NB4 (cell line): ENCODE data around the gene IPO13.

Source experiments
- CTCF ChIP-seq: IDR thresholded peaks from one replicate; pipeline ENCODE4 v1.5.1; 2012; ENCODE audit warnings: low read depth, low read length
- MYC ChIP-seq: IDR thresholded peaks from 2 replicates; pipeline ENCODE4 v1.6.1; 2011; ENCODE audit warnings: low read depth, low read length

DNA sequence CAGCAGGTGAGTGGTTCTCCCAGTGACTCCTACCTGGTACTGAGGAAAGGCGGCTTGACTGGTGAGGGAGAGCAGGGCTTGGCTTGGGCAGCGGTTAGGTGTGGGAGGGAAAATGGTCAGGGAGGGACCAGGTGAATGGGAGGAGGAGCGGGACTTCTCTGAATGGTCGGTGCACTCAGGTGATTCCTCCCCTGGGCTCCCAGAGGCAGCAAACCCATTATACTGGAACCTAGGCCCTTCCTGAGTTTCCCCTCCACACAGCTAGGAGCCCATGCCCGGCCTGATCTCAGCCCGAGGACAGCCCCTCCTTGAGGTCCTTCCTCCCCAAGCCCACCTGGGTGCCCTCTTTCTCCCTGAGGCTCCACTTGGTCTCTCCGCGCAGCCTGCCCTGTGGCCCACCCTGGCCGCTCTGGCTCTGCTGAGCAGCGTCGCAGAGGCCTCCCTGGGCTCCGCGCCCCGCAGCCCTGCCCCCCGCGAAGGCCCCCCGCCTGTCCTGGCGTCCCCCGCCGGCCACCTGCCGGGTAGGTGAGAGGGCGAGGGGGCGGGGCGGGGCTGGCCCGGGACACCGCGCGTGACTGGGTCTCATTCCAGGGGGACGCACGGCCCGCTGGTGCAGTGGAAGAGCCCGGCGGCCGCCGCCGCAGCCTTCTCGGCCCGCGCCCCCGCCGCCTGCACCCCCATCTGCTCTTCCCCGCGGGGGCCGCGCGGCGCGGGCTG lies 10.9 kb upstream of the IPO13 start:
- TF ChIP-seq CTCF (no peak), MYC (no peak)
